Islet precursor cell (in vitro differentiated cells): ENCODE measurements around the gene METTL1.
"Not testable (repeated sequence)": the region's sequence is repeated elsewhere in the genome, so short reads cannot be mapped to it uniquely, and the experiment has no call there.

ENCODE experiments used
- DNase-seq: peaks from one replicate; pipeline ENCODE4 v3.0.0-alpha.2; 2018

The METTL1 gene

GRCh38 chr12:57721846-57722608 is 49.9 kb downstream of the METTL1 start:
- DNase-seq, result not testable (repeated sequence)

- DNase-seq, result no peak
These were observed 51.0 kb downstream of the METTL1 start for GRCh38 chr12:57720606-57721595.

GRCh38 chr12:57719777-57720605 is 51.9 kb downstream of the METTL1 start:
- no peak for DNase-seq

- DNase-seq, result no peak
These were observed 53.0 kb downstream of the METTL1 start for GRCh38 chr12:57718641-57719528.
